HG03520 (cell line): ENCODE results near the gene VTI1A.

Experiments used
- ATAC-seq: cut with Tn5 transposase; IDR thresholded peaks from one replicate; pipeline ENCODE4 v1.9.1; 2021; ENCODE audit warnings: mild to moderate bottlenecking, moderate library complexity; ENCODE audit not compliant: unreplicated experiment

Gene VTI1A

GRCh38 chr10:112750427-112751167 is 303.6 kb downstream of the VTI1A start:
- ATAC-seq, result no peak

- no peak for ATAC-seq
Measured at GRCh38 chr10:112751651-112752050, 304.6 kb downstream of the VTI1A start.

- no peak for ATAC-seq
Measured at GRCh38 chr10:112752288-112752687, 305.3 kb downstream of the VTI1A start.

- no peak for ATAC-seq
Measured at GRCh38 chr10:112753961-112754411, 307.0 kb downstream of the VTI1A start.

- no peak for ATAC-seq
Measured at GRCh38 chr10:112755446-112756234, 308.6 kb downstream of the VTI1A start.

GRCh38 chr10:112756235-112756527 is 309.2 kb downstream of the VTI1A start:
- no peak for ATAC-seq

GRCh38 chr10:112758961-112759360 is 311.9 kb downstream of the VTI1A start:
- no peak for ATAC-seq

GRCh38 chr10:112759496-112759895 is 312.5 kb downstream of the VTI1A start:
- ATAC-seq, result no peak

- ATAC-seq, result no peak
Measured at GRCh38 chr10:112761256-112761655, 314.2 kb downstream of the VTI1A start.

GRCh38 chr10:112763916-112764520 is 317.0 kb downstream of the VTI1A start:
- no peak for ATAC-seq

- ATAC-seq, result no peak
Measured at GRCh38 chr10:112765717-112766235, 318.8 kb downstream of the VTI1A start.

GRCh38 chr10:112766636-112767035 is 319.6 kb downstream of the VTI1A start:
- no peak for ATAC-seq

- ATAC-seq, result no peak
Measured at GRCh38 chr10:112767156-112767555, 320.1 kb downstream of the VTI1A start.

- ATAC-seq, result no peak
Measured at GRCh38 chr10:112768121-112768520, 321.1 kb downstream of the VTI1A start.

GRCh38 chr10:112769081-112769480 is 322.1 kb downstream of the VTI1A start:
- ATAC-seq, result no peak

GRCh38 chr10:112769611-112770370 is 322.8 kb downstream of the VTI1A start:
- no peak for ATAC-seq

GRCh38 chr10:112771733-112772132 is 324.7 kb downstream of the VTI1A start:
- ATAC-seq, result no peak

GRCh38 chr10:112773783-112774182 is 326.8 kb downstream of the VTI1A start:
- ATAC-seq, result no peak

GRCh38 chr10:112774210-112774609 is 327.2 kb downstream of the VTI1A start:
- ATAC-seq, result no peak

GRCh38 chr10:112774798-112775197 is 327.8 kb downstream of the VTI1A start:
- ATAC-seq, result no peak

GRCh38 chr10:112775381-112775780 is 328.4 kb downstream of the VTI1A start:
- no peak for ATAC-seq
